ENCODE measurements around the gene STARD10.

STARD10 gene

DNA sequence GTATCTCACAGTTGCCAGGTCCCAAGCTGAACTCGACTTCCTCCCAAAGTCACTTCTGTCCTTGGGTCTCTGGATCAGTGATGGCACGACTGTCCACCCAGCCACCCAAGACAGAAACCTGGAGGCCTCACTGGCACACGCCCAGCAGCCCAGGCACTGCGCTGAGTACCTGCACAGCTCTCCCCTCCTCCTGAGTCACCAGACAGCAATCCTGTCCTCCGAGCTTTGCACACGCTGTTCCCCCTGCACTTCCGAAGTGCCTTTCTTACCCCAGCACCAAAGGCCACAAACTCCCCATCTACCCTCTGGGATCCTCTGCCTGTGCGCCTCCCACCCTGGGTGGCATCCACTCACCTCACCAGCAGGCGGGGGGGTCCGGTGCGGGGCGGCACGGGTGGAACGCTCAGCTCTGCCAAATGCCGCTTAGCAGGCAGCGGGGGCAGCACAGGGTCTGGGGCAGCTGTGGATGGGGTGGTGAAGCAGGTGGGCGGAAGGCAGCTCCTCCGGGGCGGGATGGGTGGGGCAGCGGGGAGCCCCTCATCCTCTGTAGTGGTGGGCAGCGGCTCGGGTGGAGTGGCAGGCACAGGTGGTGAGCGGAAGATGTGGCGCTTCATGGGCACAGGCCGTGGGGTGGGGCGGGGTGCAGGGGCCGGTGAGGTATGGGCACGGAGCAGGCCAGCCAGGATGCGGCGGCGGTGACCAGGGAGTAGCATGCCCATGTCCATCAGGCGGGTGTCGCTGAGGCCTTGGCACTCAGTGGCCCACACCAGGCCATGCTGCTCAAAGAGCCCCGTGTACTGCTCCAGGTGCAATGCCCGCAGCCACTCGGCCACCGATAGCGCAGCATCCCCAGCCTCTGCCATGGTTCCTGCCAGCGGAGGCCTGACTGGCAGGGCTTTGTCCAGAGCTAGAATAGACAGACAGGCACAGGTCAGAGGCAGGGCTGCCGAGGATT lies 67.3 kb downstream of the STARD10 start:
- H3K36me3 Mint-ChIP-seq (ENCODE audit: low read depth) = peaks cover 99% of the 10 kb centered on the region
- intact Hi-C loops (cut with micrococcal nuclease) = loop anchor here (1.0 kb wide), 1 partner anchor 26 kb away; the partner anchor contains the start of gene ARAP1
- no peak overlapping the region for H3K4me3 Mint-ChIP-seq
- H3K4me1 Mint-ChIP-seq (ENCODE audit: low read depth) = peaks cover 93% of the 10 kb centered on the region
- peaks cover 8% of the 10 kb centered on the region for H3K9me3 Mint-ChIP-seq
- no peaks in the 10 kb centered on the region for H3K27me3 Mint-ChIP-seq
- H3K27ac Mint-ChIP-seq = peak overlapping the region; percentile 93

DNA sequence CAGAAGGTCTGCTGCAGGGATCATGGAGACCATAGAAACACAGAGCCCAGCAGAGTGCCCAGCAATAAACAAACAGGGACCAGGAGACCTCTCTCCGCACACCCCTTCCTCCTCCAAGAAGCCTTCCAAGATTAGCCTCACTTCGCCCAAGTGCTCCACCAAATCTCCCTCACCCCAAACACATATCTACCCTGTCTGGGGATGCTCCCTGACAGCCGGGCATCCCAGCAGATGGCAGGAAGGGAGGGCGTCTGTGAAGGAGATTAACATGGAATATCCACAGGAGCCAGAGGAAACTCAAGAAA lies 68.2 kb downstream of the STARD10 start:
- H3K27ac Mint-ChIP-seq = peak overlapping the region; percentile 93

DNA sequence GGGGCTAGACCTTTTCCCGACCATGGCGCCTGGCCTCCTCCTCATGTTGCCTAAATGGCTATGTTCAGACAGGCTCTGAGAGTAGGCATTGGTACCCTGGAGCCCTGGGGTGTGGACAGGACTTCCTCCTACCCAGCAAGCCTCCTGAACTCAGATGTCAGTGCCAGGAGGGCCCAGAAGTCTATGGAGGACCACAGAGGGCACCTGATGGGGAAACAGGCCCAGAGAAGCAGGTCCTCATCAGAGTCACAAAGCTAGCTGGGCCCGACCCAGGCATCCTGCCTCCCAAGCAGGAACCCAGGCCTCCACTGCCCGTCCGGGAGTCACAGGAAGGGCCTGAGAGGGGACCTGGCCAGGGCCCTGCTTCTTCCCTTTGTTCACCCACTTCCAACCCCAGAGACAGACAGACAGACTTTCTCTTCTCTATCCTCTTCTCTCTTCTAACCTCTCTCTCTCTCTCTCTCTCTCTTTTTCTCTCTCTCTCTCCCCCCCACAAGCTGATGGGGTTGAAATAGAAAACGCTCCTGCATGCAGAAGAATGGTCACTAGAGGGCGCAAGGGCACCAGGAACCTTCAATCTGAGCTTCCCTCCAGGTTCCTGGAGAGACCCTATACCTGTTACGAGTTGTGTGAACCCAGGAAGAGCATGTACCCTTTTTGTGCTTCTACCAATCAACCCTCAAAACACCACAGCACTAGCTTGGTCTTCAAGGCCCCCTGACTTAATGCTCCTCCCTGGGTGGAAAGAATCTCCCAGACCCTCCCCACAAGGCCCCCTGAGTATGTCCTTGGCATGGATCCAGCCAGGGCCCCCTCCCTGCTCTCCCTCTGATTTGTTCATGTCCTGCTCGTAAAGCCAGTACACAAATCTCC lies 68.8 kb downstream of the STARD10 start:
- H3K4me1 Mint-ChIP-seq (ENCODE audit: low read depth) = peaks cover 93% of the 10 kb centered on the region
- no peaks in the 10 kb centered on the region for H3K9me3 Mint-ChIP-seq
- peak overlapping the region; percentile 4 for H3K4me3 Mint-ChIP-seq
- H3K36me3 Mint-ChIP-seq (ENCODE audit: low read depth) = peaks cover 99% of the 10 kb centered on the region
- H3K27me3 Mint-ChIP-seq = no peaks in the 10 kb centered on the region
- peak overlapping the region; percentile 93 for H3K27ac Mint-ChIP-seq
- intact Hi-C loops (cut with micrococcal nuclease) = loop anchor here (1.0 kb wide), 1 partner anchor 68 kb away; no protein-coding TSS in a partner anchor

More for the DNA sequence above, 68.2 kb downstream of the STARD10 start:
- intact Hi-C loops (cut with micrococcal nuclease) = loop anchor here (1.0 kb wide), 1 partner anchor 68 kb away; no protein-coding TSS in a partner anchor
- H3K9me3 Mint-ChIP-seq = no peaks in the 10 kb centered on the region
- H3K4me1 Mint-ChIP-seq (ENCODE audit: low read depth) = peaks cover 93% of the 10 kb centered on the region
- H3K27me3 Mint-ChIP-seq = no peaks in the 10 kb centered on the region
- no peak overlapping the region for H3K4me3 Mint-ChIP-seq
- peaks cover 99% of the 10 kb centered on the region for H3K36me3 Mint-ChIP-seq (ENCODE audit: low read depth)

DNA sequence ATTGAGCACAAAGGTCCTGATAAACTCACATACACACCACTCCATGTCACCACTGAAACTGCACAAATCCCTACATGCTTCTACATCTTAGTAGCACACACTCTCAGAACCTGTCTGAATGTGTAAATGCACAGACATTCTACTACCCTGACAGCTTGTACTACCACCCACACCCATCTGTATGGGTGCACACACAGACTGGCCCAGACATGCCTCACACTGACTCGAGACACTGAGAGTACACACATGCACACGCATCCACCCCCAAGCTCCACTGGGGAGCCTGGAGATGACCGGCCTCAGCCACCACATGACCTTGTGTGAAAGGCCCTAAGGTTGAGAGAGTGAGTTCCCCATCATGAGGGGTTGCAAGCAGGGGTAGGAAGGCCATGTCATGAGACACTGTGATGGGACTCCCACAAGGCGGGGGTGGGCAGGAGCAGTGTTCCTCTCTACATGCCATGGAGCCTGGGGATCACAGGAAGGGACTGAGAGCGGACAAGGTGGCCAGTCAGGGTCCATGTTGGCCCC lies 69.8 kb downstream of the STARD10 start:
- Mint-ChIP-seq H3K27ac (peak overlapping the region; percentile 93), H3K27me3 (no peaks in the 10 kb centered on the region), H3K36me3 (ENCODE audit: low read depth) (peaks cover 99% of the 10 kb centered on the region), H3K9me3 (no peaks in the 10 kb centered on the region), H3K4me3 (no peak overlapping the region), H3K4me1 (ENCODE audit: low read depth) (peaks cover 95% of the 10 kb centered on the region)
- intact Hi-C loops (cut with micrococcal nuclease) = no loop called here

DNA sequence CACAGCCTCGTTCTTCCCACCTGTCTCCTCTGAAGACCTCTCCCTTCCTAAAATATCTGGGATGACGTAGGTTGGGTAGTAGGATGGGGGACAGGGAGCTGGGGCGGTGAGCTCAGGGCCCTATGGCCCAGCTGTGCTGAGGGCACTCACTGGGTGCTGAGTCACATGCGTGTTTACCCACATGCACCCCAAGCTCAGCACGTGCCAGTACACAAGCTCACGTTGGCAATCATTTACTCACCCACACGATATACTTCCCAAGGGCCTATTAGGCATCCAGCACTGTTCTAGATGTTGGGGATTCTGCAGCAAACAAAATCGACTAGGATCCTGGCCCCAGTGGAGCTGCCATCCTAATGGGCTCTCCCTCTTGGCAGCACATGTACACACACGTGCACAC lies 70.3 kb downstream of the STARD10 start:
- Mint-ChIP-seq H3K27me3 (no peaks in the 10 kb centered on the region), H3K27ac (peak overlapping the region; percentile 93), H3K36me3 (ENCODE audit: low read depth) (peaks cover 99% of the 10 kb centered on the region), H3K9me3 (no peaks in the 10 kb centered on the region), H3K4me1 (ENCODE audit: low read depth) (peaks cover 97% of the 10 kb centered on the region), H3K4me3 (no peak overlapping the region)
- intact Hi-C loops (cut with micrococcal nuclease) = loop anchor here (2.0 kb wide), 1 partner anchor 91 kb away; the partner anchor contains the start of gene ATG16L2

DNA sequence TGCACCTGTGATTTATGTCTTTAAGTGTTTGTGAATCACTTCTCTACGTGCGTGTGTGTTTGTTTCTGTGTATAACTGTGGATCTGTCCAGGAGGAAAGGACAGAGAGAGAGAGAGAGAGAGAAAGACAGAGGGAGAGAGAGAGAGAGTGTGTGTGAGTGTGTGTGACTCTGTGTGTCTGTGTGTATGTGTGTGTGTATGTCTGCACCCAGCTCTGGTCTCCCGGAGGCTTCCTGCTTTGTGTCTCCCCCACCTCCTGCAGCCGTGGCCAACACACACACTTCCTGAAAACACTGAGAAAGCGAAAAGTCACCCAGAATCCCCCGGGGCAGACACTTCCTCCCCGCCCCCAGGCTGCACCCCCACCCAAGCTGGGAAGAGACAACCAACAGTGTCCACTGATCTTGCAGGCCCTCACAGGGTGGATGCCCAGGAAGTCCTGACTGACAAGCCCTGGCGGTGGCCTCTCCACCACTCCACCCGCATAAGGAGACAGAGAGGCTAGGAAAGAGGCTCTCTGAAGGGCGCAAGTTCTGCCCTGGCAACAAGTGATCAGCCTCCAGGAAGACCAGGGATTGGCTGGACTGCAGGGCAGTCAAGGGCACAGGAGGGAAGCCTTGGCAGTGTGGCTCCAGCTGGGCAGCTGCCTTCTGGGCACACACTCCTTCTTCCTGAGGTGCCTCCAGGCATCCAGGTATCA lies 71.6 kb downstream of the STARD10 start:
- Mint-ChIP-seq H3K27ac (peak overlapping the region; percentile 93), H3K4me1 (ENCODE audit: low read depth) (peaks cover 97% of the 10 kb centered on the region), H3K27me3 (no peaks in the 10 kb centered on the region), H3K9me3 (no peaks in the 10 kb centered on the region), H3K4me3 (peak overlapping the region; percentile 91), H3K36me3 (ENCODE audit: low read depth) (peaks cover 99% of the 10 kb centered on the region)
- intact Hi-C loops (cut with micrococcal nuclease) = loop anchor here (1.0 to 2.0 kb wide), 2 partner anchors 14 to 93 kb away; partner anchors contain the start of gene ATG16L2

DNA sequence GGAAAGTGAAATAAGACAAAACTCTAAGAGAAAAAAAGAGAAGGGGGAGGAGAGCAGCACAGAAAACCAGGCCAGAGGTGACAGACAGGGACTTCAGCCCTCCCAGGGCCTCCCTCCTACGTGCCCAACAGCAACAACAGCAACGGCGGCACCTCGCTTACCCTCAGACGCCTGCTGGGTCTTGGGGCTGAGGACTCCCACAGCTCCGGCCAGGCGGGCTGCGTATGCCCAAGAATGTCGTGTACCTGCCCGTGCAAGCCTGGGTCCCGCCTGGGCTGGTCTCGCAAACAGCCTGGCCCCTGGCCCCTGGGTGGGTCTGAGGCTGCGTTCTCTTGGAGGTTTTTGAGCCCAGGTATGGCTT lies 72.2 kb downstream of the STARD10 start:
- Mint-ChIP-seq H3K9me3 (no peaks in the 10 kb centered on the region), H3K27me3 (no peaks in the 10 kb centered on the region), H3K27ac (peak overlapping the region; percentile 93), H3K4me3 (peak overlapping the region; percentile 91), H3K36me3 (ENCODE audit: low read depth) (peaks cover 99% of the 10 kb centered on the region), H3K4me1 (ENCODE audit: low read depth) (peaks cover 100% of the 10 kb centered on the region)
- intact Hi-C loops (cut with micrococcal nuclease) = loop anchor here (1.0 to 2.0 kb wide), 2 partner anchors 15 to 93 kb away; partner anchors contain the start of gene ATG16L2

DNA sequence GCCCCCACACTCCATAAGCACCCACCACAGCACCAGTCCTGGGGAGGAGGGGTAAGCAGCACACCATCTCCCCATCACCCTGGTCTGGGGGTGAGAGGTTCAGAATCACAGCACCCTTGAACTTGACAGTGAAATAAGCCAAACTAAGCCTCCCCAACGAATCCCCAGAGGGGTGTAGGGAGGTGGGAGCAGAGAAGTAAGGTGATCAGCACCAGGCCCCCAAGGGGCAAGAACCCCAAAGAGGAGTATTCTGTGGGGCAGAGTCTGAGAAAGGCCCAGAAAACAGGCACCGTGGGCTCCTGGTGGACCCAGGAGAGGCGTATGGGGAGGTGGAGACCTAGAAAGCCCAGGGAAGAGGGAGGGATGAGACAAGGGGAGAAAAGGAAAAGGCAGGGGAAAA lies 72.6 kb downstream of the STARD10 start:
- H3K4me1 Mint-ChIP-seq (ENCODE audit: low read depth) = peaks cover 100% of the 10 kb centered on the region
- no peaks in the 10 kb centered on the region for H3K27me3 Mint-ChIP-seq

DNA sequence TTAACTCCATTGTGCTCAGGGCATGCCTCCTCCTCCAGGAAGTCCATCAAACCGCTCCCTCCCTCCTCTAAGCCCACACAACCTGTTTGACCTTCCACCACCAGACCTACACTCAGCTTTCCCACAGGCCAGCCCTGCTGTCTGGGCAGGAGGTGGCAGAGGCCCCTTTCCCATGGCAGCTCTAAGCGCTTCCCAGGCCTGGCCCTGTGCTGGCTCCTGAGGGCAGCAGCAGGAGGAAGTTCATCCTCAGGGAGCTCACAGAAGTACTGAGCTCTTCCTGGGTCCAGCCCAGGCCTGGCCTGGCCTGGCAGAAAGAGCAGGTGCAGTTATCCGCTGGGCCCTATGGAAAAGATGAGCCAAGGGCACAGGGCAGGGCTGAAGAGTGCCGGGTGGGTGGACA lies 73.1 kb downstream of the STARD10 start:
- peak overlapping the region; percentile 93 for H3K27ac Mint-ChIP-seq
- peaks cover 100% of the 10 kb centered on the region for H3K4me1 Mint-ChIP-seq (ENCODE audit: low read depth)
- peak overlapping the region; percentile 91 for H3K4me3 Mint-ChIP-seq
- peaks cover 99% of the 10 kb centered on the region for H3K36me3 Mint-ChIP-seq (ENCODE audit: low read depth)
- H3K9me3 Mint-ChIP-seq = no peaks in the 10 kb centered on the region
- H3K27me3 Mint-ChIP-seq = no peaks in the 10 kb centered on the region
- intact Hi-C loops (cut with micrococcal nuclease) = no loop called here

More for the DNA sequence above, 72.6 kb downstream of the STARD10 start:
- peak overlapping the region; percentile 93 for H3K27ac Mint-ChIP-seq
- intact Hi-C loops (cut with micrococcal nuclease) = no loop called here
- peaks cover 99% of the 10 kb centered on the region for H3K36me3 Mint-ChIP-seq (ENCODE audit: low read depth)
- H3K4me3 Mint-ChIP-seq = peak overlapping the region; percentile 91
- H3K9me3 Mint-ChIP-seq = no peaks in the 10 kb centered on the region

DNA sequence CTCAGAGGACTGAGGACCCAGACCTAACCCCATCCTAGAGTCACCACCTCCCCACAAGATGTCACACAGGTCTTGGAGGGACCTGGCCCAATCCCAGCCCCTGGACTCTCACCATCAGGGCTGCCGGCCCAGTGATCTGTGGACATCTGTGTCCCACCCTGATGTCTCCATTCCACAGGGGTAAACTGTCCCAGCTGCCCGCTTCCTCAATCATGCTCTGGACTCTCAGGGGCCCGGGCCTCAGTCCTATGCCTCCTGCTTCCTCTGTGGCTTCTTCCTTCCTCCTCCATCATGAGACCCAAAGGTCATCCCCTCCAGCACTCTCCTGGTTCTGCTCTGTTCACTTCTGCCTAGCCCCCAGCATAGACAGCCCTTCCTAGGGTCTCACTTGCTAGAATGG lies 73.8 kb downstream of the STARD10 start:
- Mint-ChIP-seq H3K9me3 (no peaks in the 10 kb centered on the region), H3K27ac (peak overlapping the region; percentile 93), H3K4me1 (ENCODE audit: low read depth) (peaks cover 100% of the 10 kb centered on the region), H3K27me3 (no peaks in the 10 kb centered on the region), H3K4me3 (peak overlapping the region; percentile 91), H3K36me3 (ENCODE audit: low read depth) (peaks cover 99% of the 10 kb centered on the region)
- intact Hi-C loops (cut with micrococcal nuclease) = no loop called here

DNA sequence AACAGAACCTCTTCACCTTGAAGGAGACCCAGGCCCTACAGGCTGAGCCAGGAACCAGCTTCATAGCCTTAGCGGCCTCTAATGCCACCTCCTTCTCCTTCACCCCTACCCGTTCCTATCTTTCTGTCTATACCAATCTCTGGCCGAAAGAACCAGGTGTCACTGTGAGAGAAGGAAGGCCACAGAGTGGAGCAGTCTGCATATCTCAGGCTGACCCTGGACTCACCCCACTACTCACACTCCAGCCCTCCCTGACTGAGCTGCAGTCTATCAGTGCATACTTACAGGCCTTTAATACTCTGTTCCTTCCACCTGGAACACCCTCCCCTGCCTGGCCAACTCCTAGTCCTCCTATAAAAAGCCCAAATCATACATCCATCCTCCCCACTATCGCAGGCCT lies 74.3 kb downstream of the STARD10 start:
- peaks cover 99% of the 10 kb centered on the region for H3K36me3 Mint-ChIP-seq (ENCODE audit: low read depth)
- no peaks in the 10 kb centered on the region for H3K9me3 Mint-ChIP-seq
- H3K27ac Mint-ChIP-seq = peak overlapping the region; percentile 93
- H3K27me3 Mint-ChIP-seq = no peaks in the 10 kb centered on the region
- intact Hi-C loops (cut with micrococcal nuclease) = no loop called here
- peaks cover 100% of the 10 kb centered on the region for H3K4me1 Mint-ChIP-seq (ENCODE audit: low read depth)
- peak overlapping the region; percentile 91 for H3K4me3 Mint-ChIP-seq

DNA sequence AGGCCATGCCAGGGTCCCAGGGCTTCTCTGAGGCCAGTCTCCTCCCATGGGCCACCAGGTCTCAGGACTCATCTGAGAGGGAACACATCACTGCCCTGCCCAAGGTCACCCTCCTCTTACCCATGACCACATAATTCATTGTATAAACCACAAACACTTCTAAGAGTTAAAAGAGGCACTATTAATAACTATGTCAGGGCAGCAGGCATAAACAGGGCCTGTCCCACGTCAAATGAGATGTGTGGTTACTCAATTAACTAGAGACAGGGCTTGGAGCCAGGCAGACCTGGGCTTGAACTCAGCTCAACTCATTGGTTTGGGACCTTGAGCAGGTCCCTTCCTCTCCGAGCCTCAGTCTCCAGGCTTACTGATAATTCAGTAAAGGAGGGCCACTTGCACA lies 74.7 kb downstream of the STARD10 start:
- Mint-ChIP-seq H3K9me3 (no peaks in the 10 kb centered on the region), H3K27me3 (no peaks in the 10 kb centered on the region), H3K4me1 (ENCODE audit: low read depth) (peaks cover 100% of the 10 kb centered on the region), H3K27ac (peak overlapping the region; percentile 93), H3K4me3 (peak overlapping the region; percentile 91), H3K36me3 (ENCODE audit: low read depth) (peaks cover 99% of the 10 kb centered on the region)
- intact Hi-C loops (cut with micrococcal nuclease) = no loop called here

DNA sequence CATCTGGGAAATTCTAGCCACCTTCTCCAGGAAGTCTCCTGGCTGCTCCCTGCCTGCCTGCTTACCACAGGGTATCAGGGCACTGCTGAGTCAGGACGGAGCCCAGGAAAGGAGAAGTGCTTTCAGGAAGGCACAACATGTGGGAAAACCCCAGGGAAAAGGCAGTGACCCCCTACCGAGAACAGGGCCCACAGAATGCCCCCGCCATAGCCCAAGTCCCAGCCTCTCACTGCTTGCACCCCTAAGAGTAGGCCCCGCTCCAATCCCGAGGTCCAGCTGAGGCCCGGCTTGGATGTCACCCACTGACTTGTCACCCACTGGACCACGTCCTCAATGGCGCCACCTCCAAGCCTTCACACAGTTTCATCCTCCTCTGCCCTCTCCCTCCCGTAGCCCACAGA lies 75.7 kb downstream of the STARD10 start:
- intact Hi-C loops (cut with micrococcal nuclease) = no loop called here
- Mint-ChIP-seq H3K36me3 (ENCODE audit: low read depth) (peaks cover 100% of the 10 kb centered on the region), H3K9me3 (no peaks in the 10 kb centered on the region), H3K27me3 (no peaks in the 10 kb centered on the region), H3K4me1 (ENCODE audit: low read depth) (peaks cover 100% of the 10 kb centered on the region), H3K4me3 (peak overlapping the region; percentile 69), H3K27ac (peak overlapping the region; percentile 93)
